H1 (cell line): Measurements from ENCODE around the gene ZNF488. TPM values are rescaled to one million over a fixed set of nuclear protein-coding genes. Genes with fewer than 3 reads are reported as not detected.

Experiments
- CTCF ChIA-PET: fragments of 300-600 bp; sonication (Branson Sonifier 250); formaldehyde crosslinking; loops from one replicate; lab custom pipeline; 2021; ENCODE audit not compliant: partially characterized antibody; lab: Charles Lee
- POLR2A ChIA-PET: fragments of 300-600 bp; sonication (Branson Sonifier 250); formaldehyde crosslinking; loops from one replicate; lab custom pipeline; 2021; ENCODE audit warnings: inconsistent platforms; ENCODE audit not compliant: partially characterized antibody; lab: Charles Lee
- DNase-seq, 2 experiments: peaks; one replicate each; pipeline versions ENCODE4 v3.0.0 to v3.0.0-alpha.2; 2010 to 2022; ENCODE audit warnings: low spot score in 2 of 2, low read depth in 1 of 2, mixed read lengths in 1 of 2
- FAIRE-seq: peaks from 2 replicates; lab custom pipeline; 2011; peaks lifted over from hg19 to GRCh38; lab: Jason Lieb, UNC
- H2AFZ ChIP-seq: 2 replicates; pipeline ENCODE4 v1.8.1; 2012; ENCODE audit warnings: low read length, inconsistent platforms
- H2AK5ac ChIP-seq: 2 replicates; pipeline ENCODE4 v1.6.1; 2013; ENCODE audit warnings: low read depth, low read length
- H2BK120ac ChIP-seq: replicated peaks from 2 replicates; pipeline ENCODE3; 2013; ENCODE audit warnings: low read depth, low read length, inconsistent platforms
- H2BK12ac ChIP-seq: 2 replicates; pipeline ENCODE4 v1.6.1; 2013; ENCODE audit warnings: low read depth, low read length
- H2BK15ac ChIP-seq: 2 replicates; pipeline ENCODE4 v1.6.1; 2013; ENCODE audit warnings: low read length
- H2BK20ac ChIP-seq: 2 replicates; pipeline ENCODE4 v1.6.1; 2013; ENCODE audit warnings: low read length
- H2BK5ac ChIP-seq: 2 replicates; pipeline ENCODE4 v1.6.1; 2013; ENCODE audit warnings: low read depth, low read length
- H3K14ac ChIP-seq: 2 replicates; pipeline ENCODE4 v1.6.1; 2013; ENCODE audit warnings: inconsistent platforms; ENCODE audit not compliant: insufficient read length
- H3K18ac ChIP-seq: 2 replicates; pipeline ENCODE4 v1.6.1; 2013; ENCODE audit warnings: low read length; ENCODE audit errors: extremely low read depth
- H3K23ac ChIP-seq: 2 replicates; pipeline ENCODE4 v1.6.1; 2013; ENCODE audit warnings: inconsistent platforms; ENCODE audit not compliant: insufficient read length
- H3K23me2 ChIP-seq: 2 replicates; pipeline ENCODE4 v1.6.1; 2013; ENCODE audit warnings: low read depth, low read length
- H3K27ac ChIP-seq: 2 replicates; pipeline ENCODE4 v1.6.1; 2011; ENCODE audit warnings: low read depth, low read length, inconsistent platforms
- H3K27me3 ChIP-seq, 4 experiments: replicated peaks in 1 of 4; 1 replicate in 1 of 4; 2 replicates in 3 of 4; pipeline versions ENCODE4 v1.6.1 to v1.8.1; 2011 to 2013; ENCODE audit warnings: low read length in 3 of 4, mild to moderate bottlenecking in 3 of 4, inconsistent platforms in 2 of 4, mixed read lengths in 2 of 4, moderate library complexity in 1 of 4; ENCODE audit not compliant: control insufficient read depth in 3 of 4, insufficient read depth in 3 of 4; ENCODE audit errors: extremely low read depth in 1 of 4
- H3K36me3 ChIP-seq, 4 experiments: 2 replicates each; pipeline versions ENCODE4 v1.6.1 to v1.8.1; 2011 to 2013; ENCODE audit warnings: mild to moderate bottlenecking in 4 of 4, low read length in 3 of 4, moderate library complexity in 2 of 4, control low read depth in 1 of 4, inconsistent platforms in 1 of 4; ENCODE audit not compliant: insufficient read depth in 4 of 4, control insufficient read depth in 2 of 4
- H3K4ac ChIP-seq: replicated peaks from 2 replicates; pipeline ENCODE3; 2013; ENCODE audit warnings: low read length, low read depth, mixed read lengths, inconsistent platforms; ENCODE audit not compliant: insufficient read length
- H3K4me1 ChIP-seq, 4 experiments: replicated peaks in 1 of 4; 1 replicate in 1 of 4; 2 replicates in 3 of 4; pipeline versions ENCODE4 v1.6.1 to v1.8.1; 2011 to 2013; ENCODE audit warnings: low read length in 3 of 4, inconsistent platforms in 2 of 4, mixed read lengths in 1 of 4; ENCODE audit not compliant: insufficient read depth in 4 of 4, control insufficient read depth in 3 of 4
- H3K4me2 ChIP-seq, 2 experiments: 2 replicates each; pipeline versions ENCODE4 v1.6.1 to v1.8.1; 2011 to 2013; ENCODE audit warnings: low read depth in 2 of 2, low read length in 2 of 2, control low read depth in 1 of 2, inconsistent platforms in 1 of 2, mild to moderate bottlenecking in 1 of 2; ENCODE audit not compliant: insufficient read depth in 1 of 2
- H3K4me3 ChIP-seq, 4 experiments: fragments of 200-600, 300-600 bp in 1 of 4; sonication (generic), shearing (Covaris generic), sonication (Bioruptor Twin) in 1 of 4; 2 replicates each; pipeline versions ENCODE4 v1.5.1 to v1.8.1; 2011 to 2016; ENCODE audit warnings: low read length in 4 of 4, low read depth in 3 of 4, control low read depth in 2 of 4, inconsistent platforms in 2 of 4, mild to moderate bottlenecking in 2 of 4, mixed read lengths in 1 of 4, moderate library complexity in 1 of 4; ENCODE audit not compliant: insufficient read depth in 2 of 4; ENCODE audit errors: extremely low read depth in 1 of 4
- H3K56ac ChIP-seq: replicated peaks from 2 replicates; pipeline ENCODE3; 2013; ENCODE audit warnings: low read depth, mild to moderate bottlenecking, mixed read lengths, low read length, inconsistent platforms; ENCODE audit not compliant: insufficient read length
- H3K79me1 ChIP-seq: 2 replicates; pipeline ENCODE4 v1.6.1; 2013; ENCODE audit warnings: low read depth, low read length, control low read depth
- H3K79me2 ChIP-seq, 2 experiments: 2 replicates each; pipeline versions ENCODE4 v1.6.1 to v1.8.1; 2012 to 2013; ENCODE audit warnings: low read length in 2 of 2, mild to moderate bottlenecking in 2 of 2, inconsistent platforms in 1 of 2; ENCODE audit not compliant: insufficient read depth in 2 of 2, control insufficient read depth in 1 of 2
- H3K9ac ChIP-seq, 4 experiments: replicated peaks in 1 of 4; 1 replicate in 1 of 4; 2 replicates in 3 of 4; pipeline versions ENCODE4 v1.6.1 to v1.8.1; 2011 to 2013; ENCODE audit warnings: low read depth in 3 of 4, low read length in 3 of 4, control low read depth in 2 of 4, mild to moderate bottlenecking in 2 of 4, moderate library complexity in 2 of 4, inconsistent platforms in 1 of 4; ENCODE audit errors: extremely low read depth in 1 of 4
- H3K9me3 ChIP-seq, 2 experiments: 2 replicates each; pipeline versions ENCODE4 v1.6.1 to v1.8.1; 2012 to 2013; ENCODE audit warnings: mild to moderate bottlenecking in 2 of 2, moderate library complexity in 2 of 2, control low read depth in 1 of 2, inconsistent platforms in 1 of 2, low read depth in 1 of 2, low read length in 1 of 2, mixed read lengths in 1 of 2; ENCODE audit not compliant: insufficient read depth in 2 of 2
- H4K20me1 ChIP-seq, 2 experiments: replicated peaks in 1 of 2; 2 replicates each; pipeline versions ENCODE3 to v1.8.1; 2011 to 2013; ENCODE audit warnings: inconsistent platforms in 2 of 2, low read length in 2 of 2, mild to moderate bottlenecking in 1 of 2; ENCODE audit not compliant: insufficient read depth in 2 of 2, control insufficient read depth in 1 of 2
- H4K5ac ChIP-seq: 2 replicates; pipeline ENCODE4 v1.6.1; 2013; ENCODE audit warnings: low read length, low read depth, mixed read lengths, inconsistent platforms; ENCODE audit not compliant: insufficient read length
- H4K8ac ChIP-seq: 2 replicates; pipeline ENCODE4 v1.8.0; 2013; ENCODE audit warnings: mild to moderate bottlenecking, moderate library complexity, low read length, inconsistent platforms; ENCODE audit not compliant: insufficient read depth; ENCODE audit errors: extremely low read depth
- H4K91ac ChIP-seq: replicated peaks from 2 replicates; pipeline ENCODE3; 2013; ENCODE audit warnings: low read length, mixed read lengths, inconsistent platforms; ENCODE audit not compliant: insufficient read length
- CBX8 ChIP-seq: fragments of 300-800, 300-1000 bp; sonication (generic); IDR thresholded peaks from 2 replicates; pipeline ENCODE4 v1.7.1; 2016; ENCODE audit warnings: low read depth, low read length, borderline replicate concordance
- CHD1 ChIP-seq: IDR thresholded peaks from 2 replicates; pipeline ENCODE4 v1.6.1; 2012; ENCODE audit warnings: low read depth, low read length, improper control_type of control experiment
- JUN ChIP-seq: IDR thresholded peaks from 2 replicates; pipeline ENCODE4 v1.6.1; 2011; ENCODE audit warnings: low read depth, mild to moderate bottlenecking, improper control_type of control experiment, low read length
- KDM5A ChIP-seq: fragments of 200-600 bp; IDR thresholded peaks from 2 replicates; pipeline ENCODE4 v1.7.1; 2012; ENCODE audit warnings: mild to moderate bottlenecking, low read length, inconsistent platforms, mixed read lengths
- POLR2A ChIP-seq, 2 experiments: IDR thresholded peaks; 1 replicate in 1 of 2; 2 replicates in 1 of 2; pipeline ENCODE4 v1.6.1; 2011; ENCODE audit warnings: low read depth in 2 of 2, low read length in 2 of 2, mild to moderate bottlenecking in 2 of 2; ENCODE audit errors: control extremely low read depth in 1 of 2
- RBBP5 ChIP-seq: IDR thresholded peaks from 2 replicates; pipeline ENCODE4 v1.7.1; 2012; ENCODE audit warnings: low read depth, mild to moderate bottlenecking, inconsistent platforms, low read length, moderate library complexity, borderline replicate concordance
- RNF2 ChIP-seq: fragments of 200-900, 300-1000 bp; sonication (generic); IDR thresholded peaks from 2 replicates; pipeline ENCODE4 v1.7.1; 2016; ENCODE audit warnings: borderline replicate concordance, low read depth, mild to moderate bottlenecking, antibody characterized with exemption, low read length; ENCODE audit not compliant: poor library complexity, severe bottlenecking; ENCODE audit errors: missing control alignments
- SP2 ChIP-seq: IDR thresholded peaks from 2 replicates; pipeline ENCODE4 v1.6.1; 2012; ENCODE audit warnings: mild to moderate bottlenecking, low read length, inconsistent platforms
- SUZ12 ChIP-seq: fragments of 200-600 bp; sonication (generic); IDR thresholded peaks from 2 replicates; pipeline ENCODE4 v1.6.1; 2012; ENCODE audit warnings: mild to moderate bottlenecking, inconsistent platforms, low read length, moderate library complexity, mixed read lengths
- ZNF274 ChIP-seq: IDR thresholded peaks from 2 replicates; pipeline ENCODE4 v1.7.0; 2012; ENCODE audit warnings: low read length, borderline replicate concordance; ENCODE audit errors: extremely low read depth
- WGBS, 2 experiments: shearing (Covaris generic) in 1 of 2; methylation state at CpG; one replicate each; pipeline versions ENCODE4 v1.1.6 to v1.1.7; 2013 to 2015; ENCODE audit warnings: low lambda C conversion rate in 2 of 2, mixed read lengths in 2 of 2, inconsistent platforms in 1 of 2, low coverage in 1 of 2, missing lambda C conversion rate in 1 of 2; ENCODE audit not compliant: insufficient replicate concordance in 2 of 2, insufficient coverage in 1 of 2, insufficient read length in 1 of 2; ENCODE audit errors: extremely low coverage in 1 of 2, missing lambda C conversion rate in 1 of 2; 5-methylcytosine and 5-hydroxymethylcytosine counted together
- polyA plus RNA-seq, 7 experiments: library from polyadenylated mRNA; depleted of rRNA in 3 of 7; stranded (reverse) in 5 of 7; unstranded in 2 of 7; fragments of >200 nt in 5 of 7; fragments of 200-250 nt in 2 of 7; gene quantifications; 1 replicate in 5 of 7; 2 replicates in 1 of 7; 4 replicates in 1 of 7; pipeline versions ENCODE4 v1.2.1 to v1.2.3, GENCODE V29; 2011 to 2013; ENCODE audit warnings: missing spikeins in 2 of 7, mixed read lengths in 2 of 7
- total RNA-seq: library from RNA; stranded (reverse); fragmentation: NEBNext Ultra II Directional; extraction: Animal tissue kit (Norgen Biotek cat#: 25700); gene quantifications from 2 replicates; pipeline ENCODE4 v1.2.1, GENCODE V29; 2021

The ZNF488 gene
- total and polyA plus RNA-seq, 2 of the 8 experiments (the other 6 are each of a cell fraction or from before 2014, with no cell fraction given), result 7.9 to 11.4 TPM

DNA sequence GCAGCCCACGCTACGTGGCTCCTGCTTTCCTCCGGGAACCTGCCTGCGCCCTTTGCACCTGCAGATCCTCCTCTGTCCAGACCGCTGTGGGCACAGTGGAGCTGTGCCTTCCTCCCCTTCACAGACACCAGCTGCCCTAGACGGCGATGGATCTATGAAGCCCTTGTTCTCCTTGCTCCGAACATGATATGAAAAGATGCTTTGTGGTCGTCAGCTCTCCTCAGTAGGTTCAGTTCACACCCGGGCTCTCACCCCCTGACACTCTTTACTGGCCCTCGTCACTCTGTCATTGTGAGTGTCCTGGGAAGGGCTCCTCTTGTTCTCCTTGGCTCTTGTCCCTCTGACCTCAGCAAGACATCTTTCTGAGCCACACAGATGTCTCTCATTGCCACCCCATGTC lies 4.2 kb downstream of the ZNF488 start:
- no peak for FAIRE-seq
- H2AFZ ChIP-seq, result no peak overlapping the region
- no peak overlapping the region for H2BK15ac ChIP-seq
- H3K4me3 ChIP-seq, result no peak overlapping the region
- H3K9me3 ChIP-seq, result no peaks in the 10 kb centered on the region
- H3K79me1 ChIP-seq, result no peaks in the 10 kb centered on the region; the same call in 1 of the 2 replicates
- WGBS, 2 experiments, result 73% methylated on average over 10 of the region's 11 CpGs; no CpG with 5 or more reads in 1 of the 2 experiments
- H3K9ac ChIP-seq, result no peak overlapping the region
- H2AK5ac ChIP-seq, result no peak overlapping the region
- peaks cover 9% of the 10 kb centered on the region for H3K23me2 ChIP-seq
- H3K14ac ChIP-seq, result no peak overlapping the region
- no peak overlapping the region for H2BK12ac ChIP-seq
- no peak overlapping the region for H3K56ac ChIP-seq
- H3K4me1 ChIP-seq, result peaks cover 0 to 12% (median 5%) of the 10 kb centered on the region in 4 experiments; a peak in 5 of 7 replicates
- H3K4me2 ChIP-seq, result no peak overlapping the region
- H4K8ac ChIP-seq, result no peak overlapping the region
- TF ChIP-seq SUZ12, result no peak
- TF ChIP-seq RNF2, result no peak
- no peak for TF ChIP-seq JUN
- TF ChIP-seq CBX8, result no peak
- TF ChIP-seq SP2, result no peak
- TF ChIP-seq POLR2A (IDR thresholded peaks at IDR 0.05; ENCODE audit: control extremely low read depth in 1 of 2, low read depth in 2 of 2, low read length in 2 of 2), result no peak
- TF ChIP-seq RBBP5, result no peak
- TF ChIP-seq CHD1, result no peak
- no peak for TF ChIP-seq ZNF274
- TF ChIP-seq KDM5A, result no peak
- no peak overlapping the region for H3K18ac ChIP-seq
- H4K91ac ChIP-seq, result no peak overlapping the region
- no peak overlapping the region for H2BK20ac ChIP-seq
- H2BK120ac ChIP-seq, result no peak overlapping the region
- CTCF ChIA-PET, result interaction anchor here (0.6 to 6.0 kb wide), 6 partner anchors 12 to 1925 kb away, joined by 3 to 49 read pairs (median 8); no protein-coding TSS in a partner anchor
- H3K27me3 ChIP-seq, result no peaks in the 10 kb centered on the region
- POLR2A ChIA-PET, result interaction anchor here (3.6 kb wide), 1 partner anchor 1096 kb away, joined by 18 read pairs; no protein-coding TSS in a partner anchor
- H4K20me1 ChIP-seq, result no peaks in the 10 kb centered on the region
- no peak overlapping the region for H4K5ac ChIP-seq
- H3K27ac ChIP-seq, result no peak overlapping the region
- H3K79me2 ChIP-seq, result no peaks in the 10 kb centered on the region
- H3K4ac ChIP-seq, result no peak overlapping the region
- DNase-seq, result no peak
- no peaks in the 10 kb centered on the region for H3K36me3 ChIP-seq
- no peak overlapping the region for H3K23ac ChIP-seq
- H2BK5ac ChIP-seq, result no peak overlapping the region
